Osteocyte (in vitro differentiated cells): ENCODE measurements around the gene HGF. TPM values are rescaled to one million over a fixed set of nuclear protein-coding genes. Genes with fewer than 3 reads are reported as not detected.

Experiments
- DNase-seq: peaks from one replicate; pipeline ENCODE4 v3.0.0; 2021; ENCODE audit warnings: mixed read lengths; ENCODE audit not compliant: unreplicated experiment; ENCODE audit errors: extremely low spot score
- H3K27ac Mint-ChIP-seq: one replicate; pipeline ENCODE4 v1.8.0; 2021; ENCODE audit warnings: mild to moderate bottlenecking, mixed read lengths; ENCODE audit not compliant: unreplicated experiment
- H3K27me3 Mint-ChIP-seq: one replicate; pipeline ENCODE4 v1.8.0; 2021; ENCODE audit warnings: mixed read lengths; ENCODE audit not compliant: unreplicated experiment
- H3K36me3 Mint-ChIP-seq: one replicate; pipeline ENCODE4 v1.8.0; 2021; ENCODE audit warnings: mixed read lengths; ENCODE audit not compliant: unreplicated experiment
- H3K4me1 Mint-ChIP-seq: one replicate; pipeline ENCODE4 v1.8.0; 2021; ENCODE audit warnings: mixed read lengths; ENCODE audit not compliant: unreplicated experiment
- H3K4me3 Mint-ChIP-seq: one replicate; pipeline ENCODE4 v1.8.0; 2021; ENCODE audit warnings: mild to moderate bottlenecking, moderate library complexity, mixed read lengths; ENCODE audit not compliant: unreplicated experiment
- H3K9me3 Mint-ChIP-seq: one replicate; pipeline ENCODE4 v1.8.0; 2021; ENCODE audit warnings: mixed read lengths; ENCODE audit not compliant: unreplicated experiment
- total RNA-seq: library from RNA; stranded (reverse); gene quantifications from 2 replicates; pipeline ENCODE4 v1.2.1, GENCODE V29; 2021
- TF ChIP-seq, protein P1 (sequence below): fragments of 200-600 bp; sonication (generic); IDR thresholded peaks from 2 replicates; pipeline ENCODE4 v1.5.0; 2021; ENCODE audit warnings: antibody characterized with exemption, mild to moderate bottlenecking, moderate library complexity

The HGF gene
- total RNA-seq, 1 donor from 2014 or later = 16.0 TPM

DNA sequence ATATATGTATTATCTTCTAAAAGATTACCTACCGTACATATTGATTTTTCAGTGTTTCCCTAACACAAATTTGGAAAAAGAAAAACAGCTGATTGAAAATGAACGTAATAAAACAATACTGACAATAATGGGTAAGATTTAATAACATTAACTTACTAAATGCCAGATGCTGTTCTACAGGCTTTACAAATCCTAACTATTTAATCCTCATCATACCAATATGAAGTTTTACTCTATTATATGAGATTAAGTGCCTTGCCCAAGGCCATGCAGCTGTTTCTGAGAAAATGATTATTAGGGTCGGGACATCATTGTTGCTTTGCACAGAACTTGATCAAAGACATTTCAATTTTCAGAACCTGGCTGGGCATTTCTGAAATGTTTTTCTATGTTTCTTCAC is 104.6 kb downstream of the HGF start:
- Mint-ChIP-seq H3K4me3 (no peak overlapping the region), H3K4me1 (peaks cover 72% of the 10 kb centered on the region), H3K27me3 (no peaks in the 10 kb centered on the region), H3K27ac (peak overlapping the region; percentile 84), H3K36me3 (peaks cover 23% of the 10 kb centered on the region), H3K9me3 (peaks cover 16% of the 10 kb centered on the region)
- TF ChIP-seq, protein P1, sequence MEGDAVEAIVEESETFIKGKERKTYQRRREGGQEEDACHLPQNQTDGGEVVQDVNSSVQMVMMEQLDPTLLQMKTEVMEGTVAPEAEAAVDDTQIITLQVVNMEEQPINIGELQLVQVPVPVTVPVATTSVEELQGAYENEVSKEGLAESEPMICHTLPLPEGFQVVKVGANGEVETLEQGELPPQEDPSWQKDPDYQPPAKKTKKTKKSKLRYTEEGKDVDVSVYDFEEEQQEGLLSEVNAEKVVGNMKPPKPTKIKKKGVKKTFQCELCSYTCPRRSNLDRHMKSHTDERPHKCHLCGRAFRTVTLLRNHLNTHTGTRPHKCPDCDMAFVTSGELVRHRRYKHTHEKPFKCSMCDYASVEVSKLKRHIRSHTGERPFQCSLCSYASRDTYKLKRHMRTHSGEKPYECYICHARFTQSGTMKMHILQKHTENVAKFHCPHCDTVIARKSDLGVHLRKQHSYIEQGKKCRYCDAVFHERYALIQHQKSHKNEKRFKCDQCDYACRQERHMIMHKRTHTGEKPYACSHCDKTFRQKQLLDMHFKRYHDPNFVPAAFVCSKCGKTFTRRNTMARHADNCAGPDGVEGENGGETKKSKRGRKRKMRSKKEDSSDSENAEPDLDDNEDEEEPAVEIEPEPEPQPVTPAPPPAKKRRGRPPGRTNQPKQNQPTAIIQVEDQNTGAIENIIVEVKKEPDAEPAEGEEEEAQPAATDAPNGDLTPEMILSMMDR = no peak
- DNase-seq = no peak

DNA sequence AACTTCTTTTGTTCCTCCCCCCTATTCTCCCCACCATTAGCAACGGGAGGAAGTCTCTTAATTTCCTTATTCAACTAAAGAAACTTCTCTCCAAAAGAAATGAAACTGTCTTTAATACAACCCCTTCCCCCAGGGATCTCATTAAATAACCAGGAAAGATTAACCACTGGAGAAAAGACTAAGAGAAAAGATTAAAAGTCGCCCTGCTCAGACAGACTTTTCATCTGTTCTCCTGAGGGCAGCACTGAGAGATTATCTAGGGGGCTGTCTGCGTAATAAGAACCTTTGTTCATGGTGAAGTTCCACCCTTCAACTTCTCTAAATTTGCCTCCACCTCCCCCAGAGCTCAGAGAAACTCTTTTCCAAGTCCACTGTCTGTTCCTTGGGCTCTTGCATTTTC is 105.5 kb downstream of the HGF start:
- H3K27ac Mint-ChIP-seq = peak overlapping the region; percentile 89
- TF ChIP-seq, protein P1 = no peak
- H3K9me3 Mint-ChIP-seq = peaks cover 16% of the 10 kb centered on the region
- no peak for DNase-seq
- H3K27me3 Mint-ChIP-seq = no peaks in the 10 kb centered on the region
- H3K4me3 Mint-ChIP-seq = no peak overlapping the region
- peaks cover 22% of the 10 kb centered on the region for H3K36me3 Mint-ChIP-seq
- H3K4me1 Mint-ChIP-seq = peaks cover 70% of the 10 kb centered on the region

DNA sequence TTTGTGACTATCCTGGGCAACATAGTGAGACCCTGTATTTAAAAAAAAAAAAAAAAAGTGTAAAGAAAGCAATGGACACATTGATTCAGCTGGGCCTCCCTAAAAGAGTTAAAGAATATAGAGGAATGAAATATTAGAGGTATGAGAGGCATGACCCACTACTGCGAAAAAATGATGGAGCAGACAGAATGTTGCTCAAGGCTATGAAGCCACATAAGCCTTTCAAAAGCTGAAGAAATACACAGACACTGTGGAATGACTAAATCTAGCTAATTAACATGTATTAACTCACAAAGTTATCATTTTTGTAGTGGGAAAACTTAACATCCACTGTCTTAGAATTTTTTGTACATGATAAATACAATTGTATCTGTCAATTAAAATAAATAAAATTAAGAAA is 107.3 kb downstream of the HGF start:
- Mint-ChIP-seq H3K4me3 (no peak overlapping the region), H3K36me3 (peaks cover 23% of the 10 kb centered on the region), H3K9me3 (peaks cover 24% of the 10 kb centered on the region), H3K27ac (peak overlapping the region; percentile 88), H3K27me3 (no peaks in the 10 kb centered on the region), H3K4me1 (peaks cover 75% of the 10 kb centered on the region)
- DNase-seq = no peak
- TF ChIP-seq, protein P1 = no peak

DNA sequence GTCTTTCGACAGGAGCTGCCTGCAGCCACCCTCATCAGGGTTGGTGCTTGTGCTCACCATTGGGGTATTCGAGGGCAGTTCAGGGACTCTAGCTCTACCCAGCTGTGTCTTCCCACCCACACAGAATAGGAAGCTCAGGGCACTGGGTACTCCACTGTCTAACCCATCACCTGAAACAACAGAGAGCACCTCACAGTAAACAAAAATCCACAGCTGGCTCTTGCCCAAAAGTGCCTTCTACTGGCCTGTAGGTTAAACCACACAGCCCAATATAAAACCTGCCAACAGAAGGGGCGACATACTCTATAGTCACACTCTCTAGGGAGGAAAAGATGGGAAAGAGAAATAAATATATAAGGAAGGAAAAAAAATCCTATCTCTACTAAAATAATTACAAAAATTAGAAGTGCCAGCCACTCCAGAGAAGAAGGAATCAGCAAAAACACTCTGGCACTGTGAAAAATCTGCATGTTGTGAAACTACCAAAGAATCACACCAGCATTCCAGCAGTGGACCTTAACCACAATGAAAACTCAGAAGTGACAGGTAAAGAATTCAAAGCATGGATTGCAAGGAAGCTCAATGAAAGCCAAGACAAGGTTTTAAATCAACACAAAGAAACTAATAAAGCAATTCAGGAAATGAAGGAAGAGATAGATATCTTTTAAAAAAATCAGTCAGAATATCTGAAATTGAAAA is 110.0 kb downstream of the HGF start:
- peaks cover 33% of the 10 kb centered on the region for H3K9me3 Mint-ChIP-seq
- no peak overlapping the region for H3K4me3 Mint-ChIP-seq
- no peaks in the 10 kb centered on the region for H3K27me3 Mint-ChIP-seq
- H3K4me1 Mint-ChIP-seq = peaks cover 71% of the 10 kb centered on the region
- peak overlapping the region; percentile 88 for H3K27ac Mint-ChIP-seq
- no peak for DNase-seq
- TF ChIP-seq, protein P1 = no peak
- peaks cover 27% of the 10 kb centered on the region for H3K36me3 Mint-ChIP-seq

DNA sequence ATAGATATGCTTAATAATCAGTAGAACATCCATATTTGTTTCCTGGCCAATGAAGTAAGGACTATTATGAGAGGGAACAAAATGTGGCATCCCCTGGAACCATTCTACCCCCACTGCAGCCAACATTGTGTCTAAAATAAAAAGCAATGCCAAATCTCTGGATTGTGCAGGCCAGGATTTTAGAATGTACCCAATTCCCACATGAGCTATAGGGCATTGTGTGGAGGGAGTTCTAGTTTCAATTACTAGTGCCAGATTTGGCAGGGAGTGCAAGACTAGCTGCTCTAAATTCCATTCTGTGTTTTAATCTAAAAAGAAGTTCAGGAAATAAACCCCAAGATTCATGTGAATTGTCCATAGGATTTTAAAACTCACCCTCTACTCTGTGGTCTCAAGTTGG is 112.3 kb downstream of the HGF start:
- TF ChIP-seq, protein P1 = no peak
- peaks cover 36% of the 10 kb centered on the region for H3K9me3 Mint-ChIP-seq
- H3K27me3 Mint-ChIP-seq = no peaks in the 10 kb centered on the region
- H3K4me3 Mint-ChIP-seq = no peak overlapping the region
- no peak for DNase-seq
- H3K27ac Mint-ChIP-seq = peak overlapping the region; percentile 78
- H3K4me1 Mint-ChIP-seq = peaks cover 51% of the 10 kb centered on the region
- H3K36me3 Mint-ChIP-seq = peaks cover 32% of the 10 kb centered on the region
